Loucy (cell line): Measurements from ENCODE around the gene MAMLD1.

ENCODE experiments used
- H2AFZ ChIP-seq: fragments of 200-600 bp; sonication (generic); 2 replicates; pipeline ENCODE4 v1.6.0; 2016; ENCODE audit warnings: antibody characterized with exemption, mild to moderate bottlenecking, low read length, moderate library complexity
- H3F3A ChIP-seq: fragments of 200-600 bp; 2 replicates; pipeline ENCODE4 v1.6.0; 2016; ENCODE audit warnings: antibody characterized with exemption, low read depth, mild to moderate bottlenecking
- H3K27me3 ChIP-seq: fragments of 200-600 bp; sonication (generic); 2 replicates; pipeline ENCODE4 v1.6.1; 2014; ENCODE audit warnings: low read length, mild to moderate bottlenecking; ENCODE audit not compliant: insufficient read depth, poor library complexity, severe bottlenecking
- H3K36me3 ChIP-seq: fragments of 200-600 bp; sonication (generic); 2 replicates; pipeline ENCODE4 v1.6.1; 2016; ENCODE audit warnings: low read length; ENCODE audit not compliant: insufficient read depth
- H3K4me1 ChIP-seq: fragments of 200-600 bp; sonication (generic); 2 replicates; pipeline ENCODE4 v1.5.1; 2014; ENCODE audit warnings: low read length, mild to moderate bottlenecking; ENCODE audit not compliant: insufficient read depth, poor library complexity, severe bottlenecking
- H3K4me2 ChIP-seq: fragments of 200-600 bp; sonication (generic); 2 replicates; pipeline ENCODE4 v1.6.0; 2014; ENCODE audit warnings: antibody characterized with exemption, low read length, low read depth, mild to moderate bottlenecking; ENCODE audit not compliant: poor library complexity, severe bottlenecking
- H3K4me3 ChIP-seq: fragments of 200-600 bp; sonication (generic); 2 replicates; pipeline ENCODE4 v1.5.1; 2014; ENCODE audit warnings: low read length, mild to moderate bottlenecking, mixed read lengths; ENCODE audit not compliant: poor library complexity, severe bottlenecking
- H3K79me2 ChIP-seq: fragments of 200-600 bp; sonication (generic); 2 replicates; pipeline ENCODE4 v1.6.1; 2014; ENCODE audit warnings: low read length; ENCODE audit not compliant: insufficient read depth
- H3K9ac ChIP-seq: fragments of 200-600 bp; sonication (generic); 2 replicates; pipeline ENCODE4 v1.6.0; 2014; ENCODE audit warnings: mild to moderate bottlenecking, low read depth, low read length, moderate library complexity; ENCODE audit not compliant: poor library complexity, severe bottlenecking
- H3K9me2 ChIP-seq: fragments of 200-600 bp; sonication (generic); replicated peaks from 2 replicates; pipeline ENCODE4 v1.6.1; 2016; ENCODE audit warnings: low read depth, low read length, mixed read lengths
- H3K9me3 ChIP-seq: fragments of 200-600 bp; sonication (generic); 2 replicates; pipeline ENCODE4 v1.6.1; 2014; ENCODE audit warnings: mild to moderate bottlenecking, antibody characterized with exemption, low read length, low read depth; ENCODE audit not compliant: insufficient read depth
- H4K20me1 ChIP-seq: fragments of 200-600 bp; sonication (generic); 2 replicates; pipeline ENCODE4 v1.6.0; 2014; ENCODE audit warnings: antibody characterized with exemption, low read length, mild to moderate bottlenecking; ENCODE audit not compliant: insufficient read depth, poor library complexity, severe bottlenecking
- CTCF ChIP-seq: fragments of 200-600 bp; sonication (generic); conservative IDR thresholded peaks from 2 replicates; pipeline ENCODE4 v1.5.1; 2014; ENCODE audit warnings: mild to moderate bottlenecking, antibody characterized with exemption, low read length
- EZH2phosphoT487 ChIP-seq: fragments of 200-600 bp; IDR thresholded peaks from 2 replicates; pipeline ENCODE4 v1.6.1; 2018; ENCODE audit warnings: antibody characterized with exemption, mild to moderate bottlenecking, moderate library complexity, borderline replicate concordance

MAMLD1 gene

DNA sequence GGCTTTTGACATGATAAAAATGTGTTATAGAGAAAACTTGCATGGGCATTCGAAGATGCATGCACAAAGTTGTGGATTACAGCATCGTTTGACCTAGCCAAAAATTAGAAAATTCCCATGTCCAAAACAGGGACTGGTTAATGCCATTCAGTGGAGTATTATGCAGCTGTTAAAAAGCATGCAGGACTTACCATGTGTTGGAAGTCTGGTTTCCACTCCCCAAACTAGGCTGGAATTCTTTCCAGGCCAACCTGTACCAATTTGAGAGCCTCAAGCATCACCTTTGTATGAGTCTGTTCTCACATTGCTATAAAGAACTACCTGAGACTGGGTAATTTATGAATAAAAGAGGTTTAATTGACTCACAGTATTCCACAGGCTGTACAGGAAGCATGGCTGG is 159.4 kb downstream of the MAMLD1 start:
- no peaks in the 10 kb centered on the region for H3K9me3 ChIP-seq
- H3K27me3 ChIP-seq = no peaks in the 10 kb centered on the region
- H3K9me2 ChIP-seq = no peaks in the 10 kb centered on the region
- H4K20me1 ChIP-seq = no peaks in the 10 kb centered on the region
- no peak overlapping the region for H3K4me3 ChIP-seq
- H3K79me2 ChIP-seq = no peaks in the 10 kb centered on the region
- H3F3A ChIP-seq = no peaks in the 10 kb centered on the region
- H3K4me2 ChIP-seq = no peak overlapping the region
- TF ChIP-seq EZH2phosphoT487 = no peak
- H2AFZ ChIP-seq = no peak overlapping the region
- no peak overlapping the region for H3K9ac ChIP-seq
- H3K4me1 ChIP-seq = no peaks in the 10 kb centered on the region
- no peaks in the 10 kb centered on the region for H3K36me3 ChIP-seq

DNA sequence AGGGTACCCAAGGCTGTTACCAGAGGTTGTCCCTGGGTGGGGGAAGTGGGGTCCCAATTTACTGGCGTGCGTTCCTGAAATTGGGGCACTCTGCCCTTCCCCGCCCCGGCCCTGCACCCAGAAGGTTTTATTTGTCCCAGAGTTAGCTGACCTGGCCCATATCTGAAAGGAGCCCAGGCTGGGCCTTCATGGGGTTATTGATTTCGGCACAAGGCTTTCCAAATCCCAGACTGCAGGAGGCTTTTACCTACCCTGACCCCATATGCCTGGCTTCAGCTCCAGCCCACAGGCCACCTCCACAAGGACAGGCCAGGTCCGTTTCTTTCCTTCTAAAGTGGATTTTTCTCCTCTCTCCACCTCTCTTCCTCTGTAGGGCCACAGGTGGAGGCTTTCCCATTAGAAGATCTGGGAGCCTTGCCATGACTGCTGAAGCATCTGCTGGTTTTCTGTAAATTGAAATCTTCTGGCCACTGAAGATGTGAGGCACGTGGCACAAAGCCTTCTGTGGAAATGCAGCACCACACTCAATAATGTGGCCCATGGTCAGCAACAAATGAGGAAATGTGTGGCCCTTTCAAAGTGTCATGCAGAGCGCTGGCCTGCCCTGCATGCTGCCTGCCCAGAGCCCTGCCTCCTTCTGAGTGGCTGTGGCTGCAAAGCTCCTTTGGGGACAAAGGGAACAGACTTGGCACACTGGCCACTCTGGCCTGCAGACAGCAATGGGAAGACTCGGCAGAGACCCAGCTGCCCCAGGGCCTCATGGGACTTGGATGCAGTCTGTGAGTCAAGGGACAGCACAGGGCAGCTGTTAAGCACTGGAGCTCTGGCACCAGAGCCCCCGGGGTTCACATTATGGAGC is 162.2 kb downstream of the MAMLD1 start:
- Histone ChIP-seq H3K4me2 (no peak overlapping the region), H4K20me1 (no peaks in the 10 kb centered on the region), H3K4me3 (no peak overlapping the region), H3K9me3 (no peaks in the 10 kb centered on the region), H3K9ac (no peak overlapping the region), H3F3A (no peaks in the 10 kb centered on the region), H3K79me2 (no peaks in the 10 kb centered on the region), H2AFZ (no peak overlapping the region), H3K27me3 (no peaks in the 10 kb centered on the region), H3K36me3 (no peaks in the 10 kb centered on the region), H3K9me2 (no peaks in the 10 kb centered on the region), H3K4me1 (no peaks in the 10 kb centered on the region)
- TF ChIP-seq CTCF (no peak), EZH2phosphoT487 (no peak)

DNA sequence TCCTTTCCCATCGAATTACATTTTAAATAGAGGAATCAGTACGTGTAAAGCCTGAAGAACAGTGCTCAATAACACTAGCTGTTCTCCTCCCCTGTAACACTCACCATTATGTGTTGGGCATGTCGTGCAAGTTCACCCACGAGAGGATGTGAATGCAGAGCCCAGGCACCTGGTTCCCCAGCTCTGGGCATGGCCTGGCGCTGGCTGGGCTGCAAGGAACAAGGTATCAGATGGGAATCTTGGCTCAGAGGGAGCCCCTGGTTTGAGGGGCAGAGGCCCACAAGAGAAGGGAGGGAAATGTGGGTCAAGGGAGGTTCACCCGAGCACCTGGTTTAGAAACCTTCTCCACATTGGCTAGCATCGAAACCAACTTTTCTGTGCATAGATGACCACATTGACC is 163.6 kb downstream of the MAMLD1 start:
- H3K9me2 ChIP-seq = no peaks in the 10 kb centered on the region
- no peaks in the 10 kb centered on the region for H3K36me3 ChIP-seq
- no peak overlapping the region for H2AFZ ChIP-seq
- no peaks in the 10 kb centered on the region for H3K27me3 ChIP-seq
- no peaks in the 10 kb centered on the region for H3K4me1 ChIP-seq
- no peak overlapping the region for H3K4me2 ChIP-seq
- no peaks in the 10 kb centered on the region for H3K9me3 ChIP-seq
- H3K9ac ChIP-seq = no peak overlapping the region
- no peak overlapping the region for H3K4me3 ChIP-seq
- TF ChIP-seq EZH2phosphoT487 (no peak), CTCF (no peak)
- H3K79me2 ChIP-seq = no peaks in the 10 kb centered on the region
- H3F3A ChIP-seq = no peaks in the 10 kb centered on the region
- no peaks in the 10 kb centered on the region for H4K20me1 ChIP-seq

DNA sequence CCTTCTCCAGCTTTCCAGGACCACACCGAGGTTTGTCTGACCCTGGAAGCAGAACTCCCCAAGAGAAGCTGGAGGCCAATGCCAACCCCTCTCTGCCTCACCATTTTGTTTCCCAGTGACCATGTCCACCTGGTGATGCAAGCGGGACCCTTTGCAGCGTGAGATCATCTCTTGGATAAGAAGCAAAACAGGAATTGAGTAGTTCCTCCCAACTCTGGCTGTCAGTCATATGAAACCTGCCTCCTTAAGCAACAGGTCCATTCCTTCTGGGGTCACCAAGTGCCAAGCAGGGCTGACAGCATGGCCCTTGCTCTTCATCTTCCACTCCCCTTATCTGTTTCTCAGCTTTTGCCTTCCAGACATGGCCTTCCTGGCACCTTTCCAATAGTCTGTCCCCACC is 164.0 kb downstream of the MAMLD1 start:
- Histone ChIP-seq H3K9me2 (no peaks in the 10 kb centered on the region), H3K79me2 (no peaks in the 10 kb centered on the region), H3K9ac (no peak overlapping the region), H2AFZ (no peak overlapping the region), H3K27me3 (no peaks in the 10 kb centered on the region), H3K4me2 (no peak overlapping the region), H3K9me3 (no peaks in the 10 kb centered on the region), H3K4me3 (no peak overlapping the region), H3K36me3 (no peaks in the 10 kb centered on the region), H3K4me1 (no peaks in the 10 kb centered on the region), H4K20me1 (no peaks in the 10 kb centered on the region), H3F3A (no peaks in the 10 kb centered on the region)
- no peak for TF ChIP-seq EZH2phosphoT487
- no peak for TF ChIP-seq CTCF
